GM19023 (cell line): ENCODE data around the gene ESRRB.

ENCODE experiments used
- ATAC-seq: cut with Tn5 transposase; IDR thresholded peaks from one replicate; pipeline ENCODE4 v1.9.1; 2021; ENCODE audit warnings: mild to moderate bottlenecking, moderate library complexity; ENCODE audit not compliant: unreplicated experiment

The ESRRB gene

DNA sequence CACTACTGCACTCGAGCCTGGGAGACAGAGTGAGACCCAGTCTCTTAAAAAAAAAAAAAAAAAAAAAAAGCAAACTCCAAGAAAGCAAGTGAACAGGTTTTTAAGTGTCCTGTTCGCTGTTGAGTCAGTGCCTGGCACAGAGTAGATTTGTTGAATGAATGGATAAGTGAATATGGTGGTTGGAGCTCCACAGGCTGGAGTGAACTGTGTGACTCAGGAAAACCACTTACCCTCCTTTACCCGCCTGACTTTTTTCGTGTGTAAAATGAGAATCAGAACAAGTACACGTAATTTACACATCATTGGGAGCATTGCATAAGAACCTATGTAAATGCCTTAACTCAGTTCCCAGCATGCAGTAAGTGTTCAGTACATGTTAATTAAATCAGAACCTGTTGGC, 24.0 kb upstream of the ESRRB start:
- no peak for ATAC-seq

DNA sequence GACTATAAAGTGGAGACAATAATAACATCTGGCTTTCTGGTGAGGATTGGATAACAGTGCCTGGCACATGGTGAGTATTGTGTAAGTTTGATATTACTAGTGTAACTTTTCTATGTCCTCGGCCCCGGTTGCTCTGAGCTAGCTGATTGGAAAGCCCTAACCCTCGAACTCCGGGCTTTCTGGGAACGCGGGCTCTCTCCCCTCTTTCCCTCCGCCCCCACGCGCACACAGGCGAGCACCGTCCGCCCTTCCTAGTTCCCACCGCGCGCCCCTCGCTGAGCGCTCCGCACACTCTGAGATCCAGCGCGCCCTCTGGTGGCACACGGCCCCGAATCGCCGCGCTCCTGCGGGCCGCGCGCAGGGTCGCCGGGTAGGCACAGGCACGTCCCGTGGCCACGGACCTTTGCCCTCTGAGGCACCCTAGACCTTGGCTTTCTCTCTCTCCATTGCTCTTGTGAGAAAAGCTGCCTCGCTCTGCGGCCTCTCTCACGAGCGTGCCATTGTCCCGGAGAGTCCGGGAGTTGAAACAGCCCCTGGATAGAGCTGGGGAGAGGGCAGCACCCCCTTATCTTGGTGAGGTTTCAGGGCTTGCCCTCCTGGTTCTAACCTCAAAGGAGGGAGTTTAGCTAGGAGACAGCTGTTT, 23.2 kb upstream of the ESRRB start:
- no peak for ATAC-seq

DNA sequence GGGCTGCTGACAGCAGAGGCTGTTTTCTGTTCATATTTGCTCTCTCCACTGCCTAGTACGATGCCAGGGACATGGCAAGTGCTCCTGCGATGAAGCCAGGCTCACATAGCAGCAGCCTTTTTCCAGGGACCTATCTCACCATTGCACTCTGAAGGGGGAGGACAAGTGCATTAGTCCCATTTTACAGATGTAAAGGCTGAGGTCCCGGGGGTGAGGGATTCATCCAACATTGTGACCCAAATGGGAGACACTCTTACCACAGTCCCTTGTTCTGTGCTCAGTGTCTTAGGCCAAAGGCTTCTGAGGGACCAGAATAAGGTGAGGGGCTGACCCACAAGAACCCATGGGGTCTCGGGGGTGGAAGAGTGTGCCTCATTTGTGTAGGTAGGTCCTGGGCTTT, 21.6 kb upstream of the ESRRB start:
- ATAC-seq, result no peak

DNA sequence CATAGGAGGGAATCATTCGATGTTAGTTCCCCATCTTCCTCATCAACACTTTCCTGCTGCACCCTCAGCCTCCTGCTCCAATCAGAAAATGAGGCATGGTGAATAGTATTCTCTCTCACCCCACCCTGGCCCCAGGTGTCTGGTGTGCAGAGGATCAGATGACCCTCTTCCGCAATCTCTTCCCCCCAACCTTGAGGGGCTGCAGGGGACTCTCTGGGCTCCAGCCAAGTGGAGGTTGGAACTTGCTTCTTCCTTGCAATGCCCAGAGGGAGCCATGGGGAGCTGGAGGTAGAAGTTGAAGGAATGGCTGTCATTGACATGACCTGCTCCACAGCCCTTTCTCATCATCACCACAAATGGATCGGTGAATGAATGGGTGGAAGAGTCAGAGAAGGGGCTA, 20.2 kb upstream of the ESRRB start:
- no peak for ATAC-seq

DNA sequence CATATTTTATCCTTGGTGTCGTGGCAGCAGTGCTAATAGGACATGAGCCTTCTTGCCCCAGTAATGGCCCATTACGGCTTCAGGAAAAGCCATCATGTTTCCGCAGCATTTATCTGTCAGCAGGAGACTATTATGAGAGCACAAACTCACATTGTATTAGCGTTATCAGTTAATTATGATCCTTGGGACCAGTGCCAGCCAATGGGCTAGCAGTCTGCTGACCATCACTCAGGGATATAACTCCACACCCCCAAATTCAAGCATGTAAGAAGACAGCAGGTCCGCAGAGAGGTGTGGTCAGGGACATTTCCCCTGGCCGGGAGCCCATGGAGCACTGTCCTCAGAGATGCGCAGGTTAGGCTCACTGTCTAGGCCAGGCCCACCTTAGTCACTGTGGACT, 4.9 kb upstream of the ESRRB start:
- ATAC-seq, result no peak

DNA sequence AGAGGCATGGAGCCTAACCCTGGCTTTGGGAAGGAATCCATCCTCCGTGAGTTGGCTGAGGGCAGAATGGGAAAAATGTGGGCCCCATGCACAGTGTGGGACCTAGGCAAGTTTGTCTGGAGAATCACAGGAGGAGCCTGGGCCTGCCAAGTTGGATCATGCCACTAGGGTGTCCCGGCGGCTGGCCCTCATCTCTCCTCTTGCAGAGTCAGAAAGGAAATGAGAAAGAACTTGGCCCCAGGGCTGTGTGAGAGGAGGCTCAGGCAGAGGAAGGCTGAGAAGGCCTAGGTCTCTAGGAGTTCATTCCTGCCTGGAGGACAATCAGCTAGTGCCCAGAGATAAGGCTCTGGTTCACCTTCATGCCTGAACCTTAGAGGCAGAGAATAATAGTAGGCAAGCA, 2.5 kb upstream of the ESRRB start:
- ATAC-seq, result no peak

DNA sequence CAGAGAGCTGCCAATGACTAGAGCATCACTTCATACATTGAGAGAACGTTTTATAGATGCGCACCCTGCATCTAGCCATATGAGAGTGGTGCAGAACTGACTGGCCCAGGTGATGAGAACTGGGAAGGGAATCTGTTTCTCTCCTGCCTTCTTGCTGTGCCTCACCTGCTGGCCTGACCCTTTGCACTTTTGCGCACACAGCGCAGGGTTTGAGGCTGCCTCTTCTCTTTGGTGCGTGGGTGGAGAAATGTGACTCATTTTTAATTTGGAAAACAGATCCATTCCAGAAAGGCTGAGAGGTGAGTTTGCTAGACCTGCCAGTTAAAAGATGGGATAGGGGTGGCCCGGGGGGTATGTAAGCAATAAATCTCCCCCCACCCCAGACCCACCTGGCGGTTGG, 453 bp upstream of the ESRRB start:
- no peak for ATAC-seq

DNA sequence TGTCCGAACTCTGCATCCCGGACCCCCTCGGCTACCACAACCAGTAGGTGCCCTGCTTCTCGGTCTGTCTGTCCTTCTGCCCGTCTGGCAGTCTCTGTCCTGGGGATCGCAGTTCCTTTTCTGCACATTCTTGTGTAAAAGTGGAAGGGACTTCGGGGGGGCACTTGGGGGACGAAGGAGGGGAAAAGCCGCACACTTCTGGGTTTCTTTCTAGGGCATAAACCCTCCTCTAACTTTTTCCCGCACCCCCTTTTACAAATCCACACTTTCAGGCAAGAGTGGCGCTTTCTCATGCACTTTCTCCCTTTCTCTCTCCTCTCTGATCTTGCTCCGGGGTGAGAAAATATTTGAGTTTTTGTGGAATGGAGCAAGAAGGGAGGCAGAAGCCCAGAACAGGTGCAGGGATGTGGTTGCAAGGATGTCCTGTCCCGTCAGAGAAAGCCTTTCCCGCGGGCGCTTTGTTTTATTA, 506 bp downstream of the ESRRB start:
- no peak for ATAC-seq

DNA sequence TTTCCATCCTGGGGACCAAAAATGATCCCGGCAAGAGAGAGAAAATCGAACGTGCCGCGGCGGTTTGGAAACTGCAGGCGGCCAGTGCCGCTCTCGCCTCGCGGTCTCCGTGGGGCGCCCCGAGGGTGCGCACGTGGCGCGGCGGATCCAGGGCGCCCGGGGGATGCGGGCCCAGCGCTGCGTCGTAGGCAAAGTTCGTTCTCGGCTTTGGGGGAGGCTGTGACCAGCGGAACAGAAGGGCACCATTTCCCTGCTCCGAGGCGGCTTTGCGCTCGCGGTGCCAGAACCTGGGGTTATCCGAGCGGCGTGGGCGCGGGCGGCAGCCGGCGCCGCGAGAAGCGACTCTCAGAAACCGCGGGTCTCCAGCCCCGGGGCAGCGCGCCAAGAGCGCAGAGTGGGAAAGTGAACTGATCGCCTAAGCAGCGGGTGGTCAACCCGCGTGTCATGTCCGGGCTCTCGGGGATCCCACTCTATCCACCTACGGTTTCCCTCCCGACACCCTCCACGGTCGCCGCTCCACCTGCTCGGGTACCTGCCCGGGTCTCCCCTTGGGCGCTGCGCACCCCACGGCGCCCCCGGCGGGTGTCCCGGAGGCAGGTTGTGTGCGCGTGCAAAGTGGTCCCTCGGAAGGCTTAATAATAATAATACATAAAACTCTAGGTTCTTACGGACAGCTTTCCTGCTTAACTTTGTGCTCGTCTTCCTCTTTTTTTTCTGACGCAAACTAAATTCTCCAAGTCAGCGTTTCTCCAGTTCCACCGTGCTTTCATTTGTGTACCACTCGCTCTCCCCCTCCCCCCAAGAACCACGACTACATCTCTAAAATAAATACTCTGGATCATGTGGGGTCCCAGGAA, 1.2 kb downstream of the ESRRB start:
- no peak for ATAC-seq

DNA sequence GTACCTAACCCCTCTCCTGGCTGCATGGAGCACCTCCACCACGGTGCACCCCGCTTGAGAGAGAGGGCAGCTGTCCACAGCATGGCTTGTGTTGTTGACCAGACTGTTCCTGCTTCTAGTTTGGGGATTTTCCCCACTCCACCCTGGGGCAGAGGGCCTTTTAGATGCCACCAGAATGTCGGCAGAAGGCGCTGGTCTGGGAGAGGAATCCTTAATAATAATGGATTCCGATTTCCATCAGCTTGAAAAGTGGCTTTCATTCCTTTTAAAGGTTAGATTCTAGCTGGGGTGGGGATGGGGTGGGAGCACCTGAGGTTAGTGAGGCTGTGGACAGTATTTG, 1.8 kb downstream of the ESRRB start:
- ATAC-seq, result no peak

DNA sequence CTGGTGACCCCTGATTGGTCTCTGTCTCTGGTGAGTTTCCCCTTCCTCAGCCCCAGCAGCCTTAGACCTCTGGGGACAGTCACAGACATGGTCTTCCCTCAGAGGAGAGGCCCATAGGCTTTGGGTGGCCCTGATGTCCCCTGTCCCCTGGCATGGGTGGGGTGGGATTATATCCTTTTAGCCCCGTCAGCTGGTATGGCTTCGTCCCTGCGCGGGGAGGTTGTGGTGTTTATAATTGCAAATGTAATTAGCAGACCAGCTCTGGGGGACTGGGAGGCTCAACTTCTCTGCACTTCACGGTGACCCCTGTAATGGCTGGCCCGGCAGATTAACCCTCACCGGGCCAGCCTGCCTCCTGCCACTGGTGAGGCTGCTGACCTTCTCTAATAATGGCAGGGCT, 5.1 kb downstream of the ESRRB start:
- no peak for ATAC-seq

DNA sequence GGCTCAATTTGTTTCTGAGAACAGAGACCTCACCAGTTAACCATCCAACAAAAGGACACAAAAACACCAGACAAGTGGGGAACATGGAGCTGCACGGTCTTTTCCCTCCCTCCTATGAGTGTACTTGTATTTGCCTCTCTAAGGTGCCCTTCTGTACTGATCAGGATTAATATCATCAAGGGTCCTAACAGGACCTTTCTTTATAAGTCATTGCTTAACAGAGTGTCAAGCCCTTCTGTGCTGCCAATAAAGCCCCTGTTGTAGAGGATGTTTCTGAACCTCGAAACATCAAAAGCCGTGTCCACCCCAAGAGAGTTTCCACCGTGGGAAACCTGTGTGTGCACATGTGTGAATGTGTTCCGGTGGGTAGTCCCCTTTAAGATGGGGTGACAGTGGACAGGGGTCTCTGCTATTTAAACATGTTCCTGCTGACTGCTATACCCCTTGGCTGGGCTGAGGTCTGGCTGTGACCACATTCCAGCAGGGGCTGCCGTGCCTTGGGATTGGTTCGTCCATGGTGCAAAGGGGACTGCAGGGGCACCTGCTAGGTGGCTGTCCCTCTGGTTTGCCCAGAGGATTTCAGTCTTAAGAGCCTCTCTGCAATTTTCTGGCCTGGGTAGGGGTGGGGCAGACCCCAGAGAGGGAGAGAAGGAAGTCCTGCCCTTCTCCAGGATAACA, 6.0 kb downstream of the ESRRB start:
- ATAC-seq, result no peak

DNA sequence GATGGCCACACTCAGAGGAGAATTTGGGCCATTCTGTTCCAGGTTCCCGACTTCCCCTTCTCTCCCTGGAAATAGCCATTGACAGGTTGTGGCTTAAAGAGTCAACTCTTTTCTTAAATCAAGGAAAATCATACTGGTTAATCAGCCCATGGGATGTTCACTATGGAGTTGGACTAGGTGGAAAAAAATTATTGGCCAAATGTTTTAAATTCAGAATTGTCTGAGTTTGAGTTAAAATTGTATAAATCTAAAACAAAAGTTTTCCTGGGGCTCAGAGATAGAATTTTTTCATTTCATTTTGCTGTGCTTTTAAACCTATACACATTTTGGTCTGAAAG, 6.5 kb downstream of the ESRRB start:
- no peak for ATAC-seq

DNA sequence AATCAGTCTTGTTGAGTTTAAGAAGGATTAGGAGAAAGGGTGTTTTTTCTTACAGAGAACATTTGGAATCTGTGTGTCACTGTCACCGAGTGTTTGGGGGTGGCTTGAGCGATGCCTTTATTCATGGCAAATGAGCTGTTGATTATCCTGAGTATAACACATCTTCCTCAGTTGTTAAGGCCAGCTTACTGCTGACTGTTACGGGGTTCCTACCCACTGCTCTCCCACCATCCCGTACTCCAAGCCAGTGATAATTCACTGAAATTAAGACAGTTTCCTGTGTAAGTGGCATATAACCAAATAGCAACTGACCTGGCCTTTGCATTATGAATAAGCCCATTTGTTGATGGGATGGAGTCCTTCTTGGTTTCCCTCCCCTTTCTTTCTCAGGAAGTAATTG, 9.5 kb downstream of the ESRRB start:
- ATAC-seq, result no peak

DNA sequence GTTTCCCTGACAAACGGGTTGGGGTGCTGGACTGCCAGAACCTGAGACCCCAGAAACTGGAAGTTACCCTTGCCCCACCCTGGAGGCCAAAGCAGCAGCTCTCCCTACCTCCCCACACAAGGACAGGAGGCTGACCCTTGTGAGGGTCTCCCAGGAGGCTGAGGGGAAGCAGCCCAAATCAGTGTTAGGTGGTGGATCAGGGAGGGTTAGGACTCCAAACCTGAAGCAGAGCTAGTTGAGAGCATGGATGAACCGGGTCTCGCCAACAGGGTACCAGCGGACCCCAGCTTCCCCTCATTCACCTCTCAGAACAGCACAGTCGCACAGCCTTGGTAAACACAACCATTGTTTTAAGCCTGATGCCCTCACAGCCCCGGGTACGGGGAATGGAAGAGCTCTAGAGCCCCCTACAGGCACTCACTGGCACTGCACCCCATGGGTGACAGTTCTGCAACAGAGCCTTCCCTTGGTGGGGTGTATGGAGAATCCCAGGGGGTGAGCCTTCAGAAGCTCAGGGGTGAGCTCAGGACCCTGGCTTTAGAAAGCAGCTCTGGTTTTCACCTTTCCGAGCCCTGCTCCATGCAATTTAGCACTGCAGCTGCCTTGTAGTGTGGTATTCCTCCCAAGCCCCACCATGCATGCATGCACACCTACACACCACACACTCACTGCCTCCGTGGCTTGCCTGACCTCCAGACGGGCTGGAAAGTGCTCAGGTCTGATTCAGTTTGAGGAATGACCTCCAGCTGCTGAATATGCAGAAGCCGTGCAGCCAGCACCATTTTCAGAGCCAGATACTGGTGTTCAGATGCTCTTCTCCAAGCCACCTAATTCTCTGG, 11.2 kb downstream of the ESRRB start:
- ATAC-seq, result peak; percentile 50

DNA sequence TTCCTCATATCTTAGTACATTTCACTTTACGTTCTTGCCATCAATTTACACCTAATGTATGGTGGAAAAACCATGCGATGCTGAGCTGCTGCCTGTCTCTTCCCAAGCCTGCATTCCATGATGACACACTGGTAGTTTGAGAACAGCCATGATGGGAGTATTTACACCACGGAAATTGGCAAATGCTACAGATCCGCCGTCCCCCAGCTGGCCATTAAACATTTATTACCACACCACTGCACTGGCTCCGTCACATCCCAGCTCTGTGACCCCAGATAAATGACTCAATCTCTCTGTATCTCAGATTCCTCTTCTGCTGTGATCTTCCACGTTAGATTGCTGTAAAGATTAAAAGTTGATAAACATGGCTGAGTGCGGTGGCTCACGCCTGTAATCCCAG, 13.9 kb downstream of the ESRRB start:
- no peak for ATAC-seq

DNA sequence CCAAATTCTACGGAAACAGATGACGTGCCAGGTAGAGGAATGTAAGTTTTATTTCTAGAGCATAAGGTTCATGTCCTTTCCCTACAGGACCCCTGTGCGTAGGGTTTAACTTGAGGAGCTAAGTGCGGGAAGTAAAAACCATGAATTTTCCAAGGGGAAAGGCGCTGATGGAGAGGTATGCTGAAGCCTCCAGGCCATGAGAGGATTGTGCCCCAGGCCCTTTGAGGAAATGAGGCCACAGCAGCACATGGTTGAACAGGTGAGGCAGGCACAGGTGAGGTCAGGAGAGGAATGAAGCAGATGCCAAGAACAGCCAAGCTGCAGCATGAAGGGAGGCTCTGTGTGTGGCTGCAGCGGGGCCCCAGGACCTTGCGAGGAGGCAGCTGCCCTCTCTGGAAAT, 14.7 kb downstream of the ESRRB start:
- ATAC-seq, result no peak

DNA sequence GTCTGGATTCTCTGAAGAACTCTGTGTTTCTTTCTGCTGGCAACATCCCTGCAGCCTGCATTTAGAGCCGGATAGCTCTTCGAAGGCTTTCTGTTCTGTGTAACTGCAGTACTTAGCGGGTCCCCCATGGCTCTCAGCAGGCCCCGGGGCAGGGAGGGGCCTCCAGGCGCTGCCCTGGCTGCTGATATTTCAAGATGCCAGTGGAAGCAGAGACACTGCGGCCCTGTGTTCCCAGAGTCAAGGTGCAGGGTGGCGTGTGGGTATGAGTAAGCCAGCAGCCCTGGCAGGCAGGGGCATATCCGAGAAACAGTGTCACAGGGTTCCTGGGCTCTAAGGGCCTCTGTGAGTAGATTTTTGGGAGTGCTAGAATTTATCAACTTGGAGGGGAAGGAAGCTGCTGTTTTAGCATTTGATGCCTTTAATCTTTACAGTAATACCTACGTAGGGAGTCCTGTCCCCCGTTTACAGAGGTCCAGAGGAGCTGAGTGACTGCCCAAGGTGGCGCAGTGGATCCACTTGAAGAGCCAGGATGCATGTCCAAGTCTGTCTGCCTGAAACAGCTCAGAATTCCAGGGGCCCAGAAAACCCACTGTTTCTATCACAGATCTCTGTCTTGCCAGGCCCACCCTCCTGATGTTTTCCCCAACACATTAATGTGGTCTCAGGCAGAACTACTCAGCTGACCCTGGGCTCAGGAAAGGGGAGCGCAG, 16.2 kb downstream of the ESRRB start:
- ATAC-seq, result no peak

DNA sequence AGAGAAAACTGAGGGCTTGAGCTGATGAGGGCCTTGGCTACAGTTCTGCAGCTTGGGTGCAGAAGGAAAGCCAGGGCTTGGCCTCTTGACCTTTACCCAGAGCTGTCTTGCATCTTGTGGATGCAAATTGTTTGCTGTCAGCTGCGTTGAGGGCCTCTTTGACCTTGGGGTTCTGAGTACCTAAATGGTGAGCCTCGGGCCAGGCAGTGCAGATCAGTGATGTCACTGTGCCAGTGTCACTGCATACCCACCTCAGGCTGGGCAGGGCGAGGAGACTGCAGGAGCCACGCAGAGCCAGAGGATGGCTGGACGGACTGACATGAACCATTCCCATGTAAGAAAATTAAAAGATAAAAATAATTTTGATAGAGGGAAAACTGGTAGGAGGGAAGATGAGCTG, 18.6 kb downstream of the ESRRB start:
- ATAC-seq, result no peak

DNA sequence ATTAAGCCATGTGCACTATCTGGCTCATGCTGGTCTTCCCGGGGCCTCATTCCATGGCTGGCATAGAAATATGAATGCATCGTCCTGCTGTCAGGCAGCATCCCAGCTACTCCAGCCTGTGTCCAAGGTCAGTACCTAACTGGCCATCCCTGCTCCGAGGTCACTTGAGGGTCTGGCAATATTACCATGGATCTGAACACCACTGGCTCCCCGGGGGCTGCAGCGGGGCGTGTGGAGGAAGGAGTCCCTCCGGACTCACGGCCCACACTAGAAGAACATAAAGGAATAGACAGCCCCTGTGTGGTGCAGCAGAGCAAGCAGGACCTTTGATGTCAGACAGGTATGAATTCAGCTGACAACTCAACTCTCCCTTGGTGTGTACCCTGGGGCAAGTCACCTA, 19.2 kb downstream of the ESRRB start:
- ATAC-seq, result no peak

DNA sequence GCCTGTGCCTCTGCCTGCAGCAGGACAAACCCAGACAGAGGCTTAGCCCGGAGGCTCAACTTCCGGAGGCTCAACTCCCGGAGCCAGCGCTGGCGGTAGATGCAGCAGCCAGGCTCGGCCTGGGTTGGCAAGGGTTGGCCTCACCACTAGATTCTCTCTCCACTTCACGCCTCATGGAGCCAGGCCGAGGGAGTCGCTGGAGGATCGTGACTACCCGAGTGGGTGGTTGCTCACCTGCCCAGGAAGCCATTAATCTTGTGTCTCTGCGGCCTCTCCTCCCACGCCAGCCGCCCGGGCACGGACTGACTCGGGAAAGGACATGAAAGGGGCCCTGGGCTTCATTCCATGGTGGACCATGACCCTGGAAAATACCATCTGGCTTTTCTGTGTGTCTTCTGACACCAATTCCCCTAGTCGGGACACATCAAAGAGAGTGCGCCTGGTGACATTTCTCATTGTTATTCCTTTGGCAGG, 20.8 kb downstream of the ESRRB start:
- no peak for ATAC-seq
